ACC112 (cell line): ENCODE results near the gene POMT1.
"Not testable (repeated sequence)": the region's sequence is repeated elsewhere in the genome, so short reads cannot be mapped to it uniquely, and the experiment has no call there.

Source experiments
- H2AFZ ChIP-seq: fragments of 200-600 bp; sonication (generic); one replicate; pipeline ENCODE4 v1.6.0; 2017; ENCODE audit warnings: antibody characterized with exemption, low read length; ENCODE audit not compliant: unreplicated experiment
- H3K27ac ChIP-seq: fragments of 200-600 bp; sonication (generic); 2 replicates; pipeline ENCODE4 v1.5.1; 2014; ENCODE audit warnings: low read depth, mild to moderate bottlenecking, antibody characterized with exemption, low read length, moderate library complexity
- H3K27me3 ChIP-seq: fragments of 200-600 bp; sonication (generic); 2 replicates; pipeline ENCODE4 v1.6.1; 2014; ENCODE audit warnings: mild to moderate bottlenecking, antibody characterized with exemption, low read length, moderate library complexity, mixed read lengths; ENCODE audit not compliant: insufficient read depth
- H3K36me3 ChIP-seq: fragments of 200-600 bp; sonication (generic); 2 replicates; pipeline ENCODE4 v1.6.1; 2016; ENCODE audit warnings: mild to moderate bottlenecking, antibody characterized with exemption, low read length, moderate library complexity, mixed read lengths; ENCODE audit not compliant: insufficient read depth
- H3K4me1 ChIP-seq: fragments of 200-600 bp; sonication (generic); one replicate; pipeline ENCODE4 v1.6.1; 2016; ENCODE audit warnings: low read length, mixed read lengths; ENCODE audit not compliant: insufficient read depth, unreplicated experiment, control insufficient read depth
- H3K4me3 ChIP-seq: fragments of 200-600 bp; sonication (generic); 2 replicates; pipeline ENCODE4 v1.5.1; 2014; ENCODE audit warnings: mild to moderate bottlenecking, low read depth, low read length
- H3K79me2 ChIP-seq: fragments of 200-600 bp; sonication (generic); one replicate; pipeline ENCODE4 v1.6.0; 2016; ENCODE audit warnings: low read length; ENCODE audit not compliant: control insufficient read depth, unreplicated experiment, insufficient read depth

The POMT1 gene

GRCh38 chr9:131469356-131469755, 33.4 kb upstream of the POMT1 start:
- no peak overlapping the region for H3K4me3 ChIP-seq
- peaks cover 64% of the 10 kb centered on the region for H3K36me3 ChIP-seq
- H3K27me3 ChIP-seq = no peaks in the 10 kb centered on the region
- peaks cover 5% of the 10 kb centered on the region for H3K4me1 ChIP-seq
- no peak overlapping the region for H2AFZ ChIP-seq
- peaks cover 41% of the 10 kb centered on the region for H3K79me2 ChIP-seq
- H3K27ac ChIP-seq = no peak overlapping the region

- H3K79me2 ChIP-seq = peaks cover 38% of the 10 kb centered on the region
- H3K36me3 ChIP-seq = peaks cover 64% of the 10 kb centered on the region
- peaks cover 5% of the 10 kb centered on the region for H3K4me1 ChIP-seq
- no peak overlapping the region for H3K4me3 ChIP-seq
- H2AFZ ChIP-seq = no peak overlapping the region
- no peaks in the 10 kb centered on the region for H3K27me3 ChIP-seq
- H3K27ac ChIP-seq = no peak overlapping the region
Observed at GRCh38 chr9:131469951-131470350, 32.8 kb upstream of the POMT1 start.

GRCh38 chr9:131470581-131470991, 32.1 kb upstream of the POMT1 start:
- Histone ChIP-seq H2AFZ (no peak overlapping the region), H3K79me2 (peaks cover 42% of the 10 kb centered on the region), H3K4me3 (no peak overlapping the region), H3K36me3 (peaks cover 63% of the 10 kb centered on the region), H3K4me1 (peaks cover 5% of the 10 kb centered on the region), H3K27ac (no peak overlapping the region), H3K27me3 (no peaks in the 10 kb centered on the region)

DNA sequence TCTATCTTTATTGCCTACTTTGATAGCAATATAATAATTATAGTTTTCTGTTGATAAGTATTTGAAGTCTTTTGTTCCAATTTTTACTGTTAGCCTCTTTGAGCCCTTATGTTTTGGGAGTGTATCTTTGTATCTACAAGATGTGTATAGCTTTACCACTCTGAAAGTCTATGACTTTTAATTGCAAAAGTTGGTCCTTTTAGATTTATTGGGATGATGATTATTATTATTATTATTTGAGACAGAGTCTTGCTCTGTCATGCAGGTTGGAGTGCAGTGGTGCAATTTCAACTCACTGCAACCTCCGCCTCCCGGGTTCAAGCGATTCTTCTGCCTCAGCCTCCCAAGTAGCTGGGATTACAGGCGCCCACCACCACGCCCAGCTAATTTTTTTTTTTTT, 30.6 kb upstream of the POMT1 start:
- H3K4me1 ChIP-seq, H3K27ac ChIP-seq, H3K27me3 ChIP-seq, H2AFZ ChIP-seq, H3K4me3 ChIP-seq: not testable (repeated sequence)
- H3K36me3 ChIP-seq = peaks cover 64% of the 10 kb centered on the region
- peaks cover 45% of the 10 kb centered on the region for H3K79me2 ChIP-seq

DNA sequence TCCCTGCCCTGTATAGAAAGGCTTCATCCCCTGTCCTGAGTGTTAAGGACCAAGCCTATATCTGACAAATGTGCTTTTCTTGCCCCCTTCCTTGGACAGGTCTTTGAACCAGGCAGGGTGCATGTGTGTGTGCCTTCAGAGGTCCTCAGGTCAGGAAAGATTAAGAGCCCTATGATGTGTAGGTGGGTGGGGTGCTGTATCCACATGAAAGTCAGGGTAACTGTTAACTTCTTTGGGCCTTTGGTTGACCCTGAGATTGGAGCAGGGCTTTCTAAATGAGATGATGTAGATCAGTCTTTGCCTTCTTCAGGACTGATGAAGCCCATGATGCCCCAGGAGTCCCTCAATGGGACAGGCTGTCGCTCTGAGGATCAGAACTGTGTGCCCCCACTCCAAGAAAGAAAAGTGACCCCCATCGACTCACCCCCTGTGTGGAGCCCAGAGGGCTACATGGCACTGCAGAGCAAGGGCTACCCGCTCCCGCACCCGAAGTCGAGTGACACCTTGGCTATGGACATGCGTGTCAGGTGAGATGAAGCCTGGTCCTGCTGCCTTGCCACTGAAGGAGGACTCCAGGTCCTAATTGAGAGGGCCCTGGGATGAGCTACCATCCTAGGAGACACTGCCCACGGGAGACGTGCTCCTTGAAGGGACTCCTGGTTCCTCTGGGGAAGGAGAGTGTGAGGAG, 29.4 kb upstream of the POMT1 start:
- Histone ChIP-seq H3K4me1 (peaks cover 5% of the 10 kb centered on the region), H2AFZ (no peak overlapping the region), H3K27ac (no peak overlapping the region), H3K79me2 (peaks cover 42% of the 10 kb centered on the region), H3K27me3 (no peaks in the 10 kb centered on the region), H3K36me3 (peaks cover 55% of the 10 kb centered on the region), H3K4me3 (no peak overlapping the region)

DNA sequence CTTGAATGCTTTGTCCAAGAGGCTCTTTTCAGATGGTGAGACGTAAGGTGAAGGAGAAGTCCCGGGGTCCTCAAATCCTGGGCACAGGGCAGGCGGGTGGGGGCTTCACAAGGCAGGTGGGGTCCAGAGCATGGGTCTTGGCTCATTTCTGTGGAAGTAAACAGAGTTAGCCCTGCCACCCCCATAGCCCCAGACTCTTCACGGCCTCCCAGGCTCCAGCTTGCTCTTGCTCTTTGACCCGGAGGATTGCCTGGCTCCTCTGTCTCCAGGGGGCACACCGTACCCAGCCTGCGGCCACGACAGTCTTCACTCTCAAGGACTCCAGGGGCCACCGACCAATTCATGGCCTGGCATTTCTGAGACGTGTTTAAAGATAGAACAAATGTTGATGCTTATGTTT, 28.8 kb upstream of the POMT1 start:
- Histone ChIP-seq H3K4me3 (no peak overlapping the region), H3K79me2 (peaks cover 42% of the 10 kb centered on the region), H3K36me3 (peaks cover 56% of the 10 kb centered on the region), H3K4me1 (peaks cover 5% of the 10 kb centered on the region), H3K27me3 (no peaks in the 10 kb centered on the region), H2AFZ (no peak overlapping the region), H3K27ac (no peak overlapping the region)

DNA sequence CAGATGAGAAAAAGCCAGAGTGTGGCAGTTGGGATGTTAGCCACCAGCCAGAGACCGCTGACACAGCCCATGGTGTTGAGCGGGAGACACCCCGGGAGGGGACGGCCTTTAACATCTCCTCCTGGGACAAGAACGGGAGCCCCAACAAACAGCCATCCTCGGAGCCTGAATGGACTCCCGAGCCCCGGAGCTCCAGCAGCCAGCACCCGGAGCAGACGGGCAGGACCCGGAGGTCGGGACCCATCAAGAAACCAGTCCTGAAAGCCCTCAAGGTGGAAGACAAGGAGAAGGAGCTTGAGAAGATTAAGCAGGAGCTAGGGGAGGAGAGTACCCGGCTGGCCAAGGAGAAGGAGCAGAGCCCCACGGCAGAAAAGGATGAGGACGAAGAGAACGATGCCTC, 28.0 kb upstream of the POMT1 start:
- peaks cover 59% of the 10 kb centered on the region for H3K36me3 ChIP-seq
- peaks cover 37% of the 10 kb centered on the region for H3K79me2 ChIP-seq
- H3K4me1 ChIP-seq = peaks cover 1% of the 10 kb centered on the region
- no peaks in the 10 kb centered on the region for H3K27me3 ChIP-seq
- H2AFZ ChIP-seq = no peak overlapping the region
- H3K4me3 ChIP-seq = no peak overlapping the region
- H3K27ac ChIP-seq = no peak overlapping the region

- peaks cover 31% of the 10 kb centered on the region for H3K79me2 ChIP-seq
- no peak overlapping the region for H3K27ac ChIP-seq
- H3K4me1 ChIP-seq = no peaks in the 10 kb centered on the region
- H3K4me3 ChIP-seq = no peak overlapping the region
- H3K36me3 ChIP-seq = peaks cover 57% of the 10 kb centered on the region
- H2AFZ ChIP-seq = no peak overlapping the region
- no peaks in the 10 kb centered on the region for H3K27me3 ChIP-seq
Observed at GRCh38 chr9:131475111-131475955, 27.4 kb upstream of the POMT1 start.

DNA sequence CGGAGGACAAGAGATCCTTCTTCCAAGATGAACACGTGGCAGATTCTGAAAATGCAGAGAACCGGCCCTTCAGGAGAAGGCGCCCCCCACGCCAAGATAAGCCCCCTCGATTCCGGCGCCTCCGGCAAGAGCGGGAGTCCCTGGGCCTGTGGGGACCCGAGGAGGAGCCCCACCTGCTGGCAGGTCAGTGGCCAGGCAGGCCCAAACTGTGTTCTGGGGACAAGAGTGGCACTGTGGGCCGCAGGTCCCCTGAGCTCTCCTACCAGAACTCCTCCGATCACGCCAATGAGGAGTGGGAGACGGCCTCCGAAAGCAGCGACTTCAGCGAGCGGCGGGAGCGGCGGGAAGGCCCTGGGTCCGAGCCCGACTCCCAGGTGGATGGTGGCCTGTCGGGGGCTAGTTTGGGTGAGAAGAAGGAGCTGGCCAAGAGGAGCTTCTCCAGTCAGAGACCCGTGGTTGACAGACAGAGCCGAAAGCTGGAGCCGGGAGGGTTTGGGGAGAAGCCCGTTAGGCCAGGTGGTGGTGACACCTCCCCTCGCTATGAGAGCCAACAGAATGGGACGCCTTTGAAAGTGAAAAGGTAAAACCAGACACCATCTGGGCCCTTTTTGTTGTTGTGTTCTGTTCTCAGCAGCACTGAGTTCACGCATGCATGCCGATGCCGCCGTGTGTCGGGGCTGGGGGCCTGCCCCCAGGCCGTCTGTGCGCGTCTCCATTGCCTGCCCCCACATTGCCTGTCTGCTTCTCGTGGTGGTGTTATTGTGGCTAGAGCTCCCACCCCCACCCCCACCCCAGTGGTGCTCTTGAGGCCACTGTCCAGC, 26.6 kb upstream of the POMT1 start:
- Histone ChIP-seq H2AFZ (no peak overlapping the region), H3K4me3 (no peak overlapping the region), H3K27ac (no peak overlapping the region), H3K27me3 (no peaks in the 10 kb centered on the region), H3K79me2 (peaks cover 25% of the 10 kb centered on the region), H3K36me3 (peaks cover 49% of the 10 kb centered on the region), H3K4me1 (no peaks in the 10 kb centered on the region)

GRCh38 chr9:131476777-131477345, 25.9 kb upstream of the POMT1 start:
- no peak overlapping the region for H3K27ac ChIP-seq
- H3K4me3 ChIP-seq = no peak overlapping the region
- H2AFZ ChIP-seq = no peak overlapping the region
- H3K36me3 ChIP-seq = peaks cover 42% of the 10 kb centered on the region
- peaks cover 26% of the 10 kb centered on the region for H3K79me2 ChIP-seq
- no peaks in the 10 kb centered on the region for H3K27me3 ChIP-seq
- H3K4me1 ChIP-seq = no peaks in the 10 kb centered on the region
